AG20443 (cell line): ENCODE data around the gene PIK3C2B.
"Not testable (repeated sequence)": the region's sequence is repeated elsewhere in the genome, so short reads cannot be mapped to it uniquely, and the experiment has no call there.

Experiments
- DNase-seq: peaks from one replicate; pipeline ENCODE4 v3.0.0; 2012; ENCODE audit warnings: low spot score, mixed read lengths

Gene PIK3C2B

DNA sequence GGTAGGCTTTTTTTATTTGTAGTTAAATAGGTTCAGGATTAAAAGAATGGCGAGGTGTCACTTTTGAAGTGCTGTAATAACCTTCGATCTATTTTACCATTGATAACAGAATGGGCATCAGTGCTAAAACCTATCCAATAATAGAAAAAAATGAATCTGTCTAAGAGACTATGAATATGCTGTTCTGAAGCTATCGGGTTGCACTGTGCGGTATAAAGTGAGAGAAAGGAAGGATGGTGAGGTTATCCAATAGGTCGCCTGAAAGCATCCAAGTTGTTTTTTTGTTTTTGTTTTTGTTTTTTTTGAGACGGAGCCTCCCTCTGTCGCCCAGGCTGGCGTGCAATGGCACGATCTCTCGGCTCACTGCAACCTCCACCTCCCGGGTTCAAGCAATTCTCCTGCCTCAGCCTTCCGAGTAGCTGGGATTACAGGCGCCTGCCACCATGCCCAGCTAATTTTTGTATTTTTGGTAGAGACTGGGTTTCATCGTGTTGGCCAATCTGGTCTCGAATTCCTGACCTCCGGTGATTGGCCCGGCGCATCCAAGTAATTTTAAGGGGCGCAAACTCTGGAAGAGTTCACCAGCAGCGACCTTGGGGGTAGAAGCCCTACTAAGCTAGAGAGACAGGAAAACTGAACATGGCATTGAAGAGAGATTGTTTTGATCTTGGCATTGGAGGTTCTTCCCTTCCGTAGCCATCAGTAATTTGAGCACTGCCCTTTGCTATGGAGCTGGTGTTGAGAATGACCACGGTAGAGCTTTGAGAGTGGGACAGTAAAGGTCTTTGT, 12.9 kb upstream of the PIK3C2B start:
- peak; percentile 42 for DNase-seq

DNA sequence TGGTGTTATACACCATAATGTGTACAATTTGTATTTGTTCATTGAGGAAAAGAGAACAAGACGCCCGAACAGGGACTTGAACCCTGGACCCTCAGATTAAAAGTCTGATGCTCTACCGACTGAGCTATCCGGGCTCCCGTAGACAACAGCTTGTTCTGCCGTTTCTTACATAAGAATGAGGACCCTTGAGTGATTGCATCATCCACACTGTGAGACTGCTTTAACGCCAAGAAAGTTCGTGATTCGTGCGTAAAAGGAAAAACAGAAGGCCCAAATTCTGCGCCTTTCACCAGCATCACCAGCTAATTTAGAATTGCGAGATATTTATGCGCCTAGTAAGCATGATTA, 12.3 kb upstream of the PIK3C2B start:
- peak; percentile 62 for DNase-seq

DNA sequence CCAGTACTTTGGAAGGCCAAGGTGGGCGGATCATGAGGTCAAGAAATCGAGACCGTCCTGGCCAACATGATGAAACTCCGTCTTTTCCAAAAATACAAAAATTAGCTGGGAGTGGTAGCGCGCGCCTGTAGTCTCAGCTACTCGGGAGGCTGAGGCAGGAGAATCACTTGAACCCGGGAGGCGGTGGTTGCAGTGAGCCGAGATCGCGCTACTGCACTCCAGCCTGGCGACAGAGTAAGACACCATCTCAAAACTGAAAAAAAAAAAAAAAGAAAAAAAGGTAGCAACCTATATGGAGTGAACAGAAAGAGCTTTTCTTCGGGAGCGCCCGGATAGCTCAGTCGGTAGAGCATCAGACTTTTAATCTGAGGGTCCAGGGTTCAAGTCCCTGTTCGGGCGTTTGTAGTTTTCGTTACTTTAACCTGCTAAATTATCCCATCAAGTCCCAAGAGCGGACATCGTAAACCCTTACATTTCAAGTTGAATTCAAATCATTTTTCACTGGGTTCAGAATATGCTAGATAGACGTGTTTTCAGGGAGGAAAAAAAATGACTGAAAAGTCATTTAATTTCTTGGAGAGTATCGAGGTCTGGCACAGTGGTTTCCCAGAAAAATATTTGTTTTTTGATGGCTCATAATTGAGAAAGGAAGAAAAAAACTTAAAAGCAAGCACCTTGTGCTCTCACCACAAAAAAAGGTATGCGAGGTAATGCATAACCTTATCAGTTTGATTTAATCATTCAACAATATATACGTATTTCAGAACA, 11.8 kb upstream of the PIK3C2B start:
- peak; percentile 59 for DNase-seq

- no peak for DNase-seq
Measured at GRCh38 chr1:204505674-204506200, 11.1 kb upstream of the PIK3C2B start.

DNA sequence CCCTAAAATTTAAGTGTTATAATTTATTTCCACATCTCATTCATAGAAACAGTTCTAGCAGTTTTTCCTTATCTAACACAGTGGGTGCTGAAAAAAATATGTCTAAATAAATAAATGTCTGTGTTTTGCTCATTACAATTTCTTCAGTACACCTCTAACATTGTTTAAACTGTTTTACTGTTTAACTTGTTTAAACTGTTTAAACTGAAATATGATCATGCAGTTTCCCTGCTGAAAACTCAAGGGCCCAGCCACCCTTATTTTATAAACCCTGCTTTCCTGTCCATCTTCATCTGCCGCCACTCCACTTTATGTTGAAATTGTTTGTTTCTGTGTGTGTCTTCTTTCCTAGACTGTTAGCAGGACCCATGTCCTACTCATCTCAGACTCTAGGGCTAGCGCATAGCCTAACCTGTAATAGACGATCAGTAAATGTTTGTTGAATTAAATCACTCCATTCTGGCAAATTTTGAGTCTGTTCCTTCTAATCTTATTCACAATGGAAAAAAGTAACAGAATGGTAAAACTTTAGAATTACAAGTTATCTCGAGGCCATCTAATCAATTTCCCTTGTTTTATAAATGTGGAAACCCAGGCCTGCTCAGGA, 9.4 kb upstream of the PIK3C2B start:
- DNase-seq: no peak

- peak; percentile 40 for DNase-seq
Measured at GRCh38 chr1:204503122-204503912, 8.7 kb upstream of the PIK3C2B start.

- no peak for DNase-seq
Measured at GRCh38 chr1:204502241-204502640, 7.6 kb upstream of the PIK3C2B start.

DNA sequence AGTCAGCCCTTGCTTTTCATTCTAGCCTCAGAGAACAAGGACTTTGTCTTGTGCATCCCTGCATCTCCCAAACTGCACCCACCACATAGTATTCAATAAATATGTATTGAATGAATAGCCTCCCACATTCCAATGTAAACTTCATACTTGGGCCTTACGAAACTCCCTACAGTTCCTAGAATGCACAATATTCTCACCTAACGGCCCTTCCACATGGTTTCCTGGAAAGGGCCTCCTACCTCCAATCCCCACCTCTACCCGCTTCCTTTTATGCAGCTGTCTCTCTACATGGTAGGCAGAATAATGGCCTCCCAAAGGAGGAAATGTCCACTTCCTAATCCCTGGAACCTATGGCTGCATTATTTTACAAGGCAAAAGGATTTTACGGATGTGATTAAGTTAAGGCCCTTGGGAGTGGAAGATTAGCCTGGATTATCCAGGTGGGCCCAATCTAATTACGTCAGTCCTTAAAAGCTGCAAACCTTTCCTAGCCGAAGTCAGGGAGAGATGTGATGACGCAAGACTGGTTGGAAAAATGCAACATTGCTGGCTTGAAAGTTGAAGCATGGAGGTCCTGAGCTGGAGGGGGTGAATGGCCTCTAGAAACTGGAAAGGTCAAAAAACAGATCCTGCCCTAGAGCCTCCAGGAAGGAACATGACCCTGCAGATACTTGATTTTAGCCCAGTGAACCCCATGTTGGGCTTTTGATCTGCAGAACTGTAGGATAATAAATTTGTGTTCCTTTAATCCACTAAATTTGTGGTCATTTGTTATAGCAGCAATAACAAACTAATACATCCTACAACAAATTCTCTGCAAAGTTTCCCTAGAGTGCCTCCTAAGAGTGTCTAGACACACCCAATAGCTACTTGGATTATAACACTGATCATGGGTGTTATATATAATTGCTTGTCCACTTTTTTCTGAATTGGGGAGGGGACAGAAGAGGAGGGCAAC, 5.2 kb upstream of the PIK3C2B start:
- no peak for DNase-seq

GRCh38 chr1:204498981-204499380, 4.4 kb upstream of the PIK3C2B start:
- DNase-seq: no peak

DNA sequence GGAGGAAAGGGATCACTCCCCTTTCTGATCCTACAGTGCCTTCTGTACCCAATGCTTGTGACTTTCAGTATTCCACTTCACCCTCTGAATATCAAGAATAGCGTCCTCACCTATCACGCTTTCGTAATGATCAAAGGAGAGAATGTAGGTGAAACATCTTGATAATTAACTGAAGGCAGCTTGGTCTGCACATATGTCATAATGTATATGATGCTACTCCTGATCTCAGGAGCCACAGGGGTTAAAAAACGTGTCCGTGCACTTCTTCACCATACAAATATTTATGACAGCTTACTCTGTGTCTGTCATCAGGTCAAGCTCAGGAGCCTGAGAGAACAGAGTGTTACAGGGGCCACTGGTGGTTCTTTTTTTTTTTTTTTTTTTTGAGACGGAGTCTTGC, 1.2 kb upstream of the PIK3C2B start:
- DNase-seq: no peak

DNA sequence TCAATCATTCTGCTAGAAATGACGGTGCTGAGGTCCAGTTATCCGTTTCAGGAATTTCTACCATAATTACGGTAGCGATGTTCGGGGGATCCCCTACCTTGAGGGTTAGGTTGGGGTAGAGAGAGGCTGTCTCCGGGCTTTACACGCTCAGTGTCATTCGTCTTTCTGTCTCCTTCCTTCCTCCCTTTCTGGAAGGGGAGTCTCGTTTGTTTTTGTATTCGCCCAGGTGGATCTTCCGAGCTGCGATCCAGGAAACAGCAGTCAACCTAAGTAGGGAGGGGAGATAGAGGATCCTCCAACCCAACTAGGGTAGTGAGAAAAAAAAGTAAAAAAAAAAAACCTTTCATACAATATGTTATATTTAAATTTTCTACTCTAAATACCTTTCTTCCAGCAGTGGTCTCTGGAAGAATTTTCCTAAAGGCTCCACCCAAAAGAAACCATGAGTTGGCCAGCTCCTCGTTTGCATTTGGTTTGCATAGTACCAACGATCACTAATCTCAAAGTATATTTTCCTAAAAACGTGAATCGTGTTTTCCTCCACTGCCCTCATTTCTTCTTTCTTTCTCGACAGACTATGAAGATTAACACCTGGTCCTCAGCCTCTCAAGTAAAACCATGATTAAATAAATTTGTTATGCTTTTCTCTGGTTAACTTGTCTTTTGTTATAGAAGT, 611 bp upstream of the PIK3C2B start:
- DNase-seq: no peak

GRCh38 chr1:204493984-204494280, 673 bp downstream of the PIK3C2B start:
- no peak for DNase-seq

DNA sequence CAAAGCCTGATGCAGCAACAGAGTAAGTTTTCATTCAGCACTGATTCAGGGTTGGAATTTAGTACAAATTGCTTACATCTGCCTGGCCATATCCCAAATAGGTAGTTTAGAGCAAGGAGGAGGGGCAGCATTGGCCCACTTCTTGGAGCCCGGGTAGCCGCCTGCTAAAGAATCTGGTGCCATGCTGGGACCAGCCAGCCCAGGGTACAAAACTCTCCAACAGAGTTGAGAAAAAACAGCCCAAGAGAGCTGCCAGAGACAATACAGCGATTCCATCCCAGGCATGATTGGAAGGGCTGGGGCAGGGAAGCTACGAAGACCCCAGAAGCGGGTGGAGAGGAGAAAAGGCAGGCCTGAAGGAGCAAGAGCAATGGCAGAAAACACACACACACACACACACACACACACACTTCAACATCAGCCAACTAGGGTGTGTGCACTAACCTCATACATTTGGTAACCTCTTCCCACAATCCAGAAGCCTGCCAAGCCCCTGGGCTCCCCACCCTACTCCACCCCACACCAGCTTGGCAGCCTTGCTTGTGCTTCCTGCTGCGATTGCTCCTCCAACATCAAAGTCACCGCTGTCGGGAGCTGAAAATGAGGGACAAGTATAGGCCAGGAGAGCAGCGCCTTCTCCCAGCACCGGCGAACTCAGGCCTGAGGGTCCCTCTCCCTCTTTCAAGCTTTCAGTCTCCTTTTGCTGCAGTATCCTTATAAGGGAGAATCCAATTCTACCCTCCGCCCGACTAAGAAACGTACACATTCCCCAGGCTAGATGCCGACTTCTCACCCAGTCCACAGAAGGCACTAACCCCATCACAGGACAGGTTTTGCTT, 1.2 kb downstream of the PIK3C2B start:
- peak; percentile 83 for DNase-seq

DNA sequence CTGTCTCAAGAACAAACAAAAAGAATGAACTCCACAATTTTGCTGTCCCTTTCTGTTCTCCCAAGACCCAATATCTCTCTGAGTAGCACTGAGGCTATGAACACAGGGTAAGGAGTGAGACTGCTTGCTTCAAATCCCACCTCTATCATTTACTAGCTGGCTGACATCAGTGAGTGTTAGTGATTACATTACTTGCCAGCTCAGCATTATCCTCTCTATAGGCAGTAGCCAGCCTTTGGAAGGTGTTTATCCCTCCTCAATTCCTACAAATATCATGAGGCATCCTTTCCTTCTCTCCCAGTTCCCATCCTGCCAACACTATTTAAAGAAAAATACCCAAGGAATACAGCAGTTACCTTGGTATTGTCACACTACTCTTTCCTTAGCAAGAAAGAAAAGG, 3.0 kb downstream of the PIK3C2B start:
- DNase-seq: no peak

GRCh38 chr1:204487256-204487615, 7.4 kb downstream of the PIK3C2B start:
- DNase-seq: no peak

DNA sequence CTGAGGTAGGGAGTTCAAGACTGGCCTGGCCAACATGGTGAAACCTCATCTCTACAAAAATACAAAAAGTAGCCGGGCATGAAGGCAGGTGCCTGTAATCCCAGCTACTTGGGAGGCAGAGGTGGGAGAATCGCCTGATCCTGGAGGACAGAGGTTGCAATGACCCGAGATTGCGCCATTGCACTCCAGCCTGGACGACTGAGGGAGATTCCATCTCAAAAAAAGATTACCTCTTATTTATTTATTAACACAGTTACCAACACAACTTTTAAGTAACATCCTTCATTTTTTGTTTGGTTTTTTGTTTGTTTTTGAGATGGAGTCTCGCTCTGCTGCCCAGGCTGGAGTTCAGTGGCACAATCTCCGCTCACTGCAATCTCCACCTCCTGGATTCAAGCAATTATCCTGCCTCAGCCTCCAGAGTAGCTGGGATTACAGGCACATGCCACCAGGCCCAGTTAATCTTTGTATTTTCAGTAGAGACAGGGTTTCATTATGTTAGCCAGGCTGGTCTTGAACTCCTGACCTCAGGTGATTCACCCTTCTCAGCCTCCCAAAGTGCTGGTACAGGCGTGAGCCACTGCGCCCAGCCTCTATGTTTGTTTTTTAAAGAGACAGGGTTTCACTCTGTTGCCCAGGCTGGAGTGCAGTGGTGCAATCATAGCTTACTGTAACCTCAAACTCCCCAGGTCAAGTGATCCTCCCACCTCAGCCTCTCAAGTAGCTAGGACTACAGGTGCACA, 7.9 kb downstream of the PIK3C2B start:
- DNase-seq: not testable (repeated sequence)

DNA sequence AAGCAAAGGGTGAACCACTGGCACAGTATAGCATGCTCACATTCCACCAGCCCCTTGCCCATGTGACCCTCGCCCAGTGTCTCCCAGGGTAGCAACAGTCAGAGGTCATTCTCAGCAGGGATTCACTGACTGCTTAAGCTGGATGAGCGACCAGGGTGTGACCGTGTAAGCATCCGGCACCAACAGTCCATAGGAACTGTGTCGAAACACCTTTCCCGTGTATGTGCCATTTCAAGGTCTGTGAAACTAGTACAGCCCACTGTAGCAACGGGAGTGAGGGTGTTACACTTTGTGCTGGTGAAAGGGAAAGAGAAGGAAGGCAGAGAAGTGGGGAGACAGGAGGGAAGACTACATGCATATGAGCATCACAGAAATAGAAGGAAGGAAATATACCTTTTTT, 10.8 kb downstream of the PIK3C2B start:
- DNase-seq: no peak

GRCh38 chr1:204480515-204480914, 14.1 kb downstream of the PIK3C2B start:
- no peak for DNase-seq
